H1 (cell line): Measurements from ENCODE around the gene TLL1. TPM values are rescaled to one million over a fixed set of nuclear protein-coding genes. Genes with fewer than 3 reads are reported as not detected.

Source experiments
- ATF2 ChIP-seq: IDR thresholded peaks from 2 replicates; pipeline ENCODE4 v1.6.1; 2012; ENCODE audit warnings: low read length, inconsistent platforms
- CTBP2 ChIP-seq: IDR thresholded peaks from 2 replicates; pipeline ENCODE4 v1.7.0; 2011; ENCODE audit warnings: borderline replicate concordance, mild to moderate bottlenecking, moderate library complexity, mixed read lengths, low read length; ENCODE audit not compliant: insufficient read depth, insufficient read length
- NANOG ChIP-seq: IDR thresholded peaks from 2 replicates; pipeline ENCODE4 v1.6.1; 2011; ENCODE audit warnings: low read length, low read depth, mild to moderate bottlenecking, inconsistent platforms; ENCODE audit not compliant: insufficient read depth, poor library complexity, severe bottlenecking
- polyA plus RNA-seq, 7 experiments: library from polyadenylated mRNA; depleted of rRNA in 3 of 7; stranded (reverse) in 5 of 7; unstranded in 2 of 7; fragments of >200 nt in 5 of 7; fragments of 200-250 nt in 2 of 7; gene quantifications; 1 replicate in 5 of 7; 2 replicates in 1 of 7; 4 replicates in 1 of 7; pipeline versions ENCODE4 v1.2.1 to v1.2.3, GENCODE V29; 2011 to 2013; ENCODE audit warnings: missing spikeins in 2 of 7, mixed read lengths in 2 of 7
- total RNA-seq: library from RNA; stranded (reverse); fragmentation: NEBNext Ultra II Directional; extraction: Animal tissue kit (Norgen Biotek cat#: 25700); gene quantifications from 2 replicates; pipeline ENCODE4 v1.2.1, GENCODE V29; 2021

TLL1 gene
- total and polyA plus RNA-seq, 2 of the 8 experiments (the other 6 are each of a cell fraction or from before 2014, with no cell fraction given), result 0.18 to 1.1 TPM

- TF ChIP-seq ATF2 (no peak), CTBP2 (no peak), NANOG (no peak)
Observed at GRCh38 chr4:165827018-165827417, 46.0 kb upstream of the TLL1 start (continued).
